PFSK-1 (cell line): Measurements from ENCODE around the gene NTN1.

Experiments used
- FOXP2 ChIP-seq: optimal IDR thresholded peaks from 2 replicates; pipeline ENCODE3; 2011; ENCODE audit warnings: borderline replicate concordance, control low read depth, inconsistent platforms; ENCODE audit not compliant: insufficient read depth; ENCODE audit errors: extremely low read length, extremely low read depth
- POLR2AphosphoS5 ChIP-seq: IDR thresholded peaks from 2 replicates; pipeline ENCODE4 v1.6.1; 2012; ENCODE audit warnings: low read depth, mild to moderate bottlenecking, control low read depth, low read length, moderate library complexity
- SIN3A ChIP-seq: IDR thresholded peaks from 2 replicates; pipeline ENCODE4 v1.6.1; 2012; ENCODE audit warnings: mild to moderate bottlenecking, low read length, moderate library complexity, borderline replicate concordance; ENCODE audit not compliant: insufficient read depth
- TAF1 ChIP-seq: IDR thresholded peaks from 2 replicates; pipeline ENCODE4 v1.6.1; 2012; ENCODE audit warnings: low read length, control low read depth, borderline replicate concordance; ENCODE audit not compliant: insufficient read depth
- TF ChIP-seq, protein P1 (sequence below), 2 experiments: IDR thresholded peaks; 2 replicates each; pipeline versions ENCODE4 v1.6.1 to v1.8.0; 2011 to 2012; ENCODE audit warnings: low read depth in 2 of 2, low read length in 2 of 2, control low read depth in 1 of 2, inconsistent platforms in 1 of 2, mild to moderate bottlenecking in 1 of 2, moderate library complexity in 1 of 2; ENCODE audit not compliant: insufficient read depth in 1 of 2

Gene NTN1

DNA sequence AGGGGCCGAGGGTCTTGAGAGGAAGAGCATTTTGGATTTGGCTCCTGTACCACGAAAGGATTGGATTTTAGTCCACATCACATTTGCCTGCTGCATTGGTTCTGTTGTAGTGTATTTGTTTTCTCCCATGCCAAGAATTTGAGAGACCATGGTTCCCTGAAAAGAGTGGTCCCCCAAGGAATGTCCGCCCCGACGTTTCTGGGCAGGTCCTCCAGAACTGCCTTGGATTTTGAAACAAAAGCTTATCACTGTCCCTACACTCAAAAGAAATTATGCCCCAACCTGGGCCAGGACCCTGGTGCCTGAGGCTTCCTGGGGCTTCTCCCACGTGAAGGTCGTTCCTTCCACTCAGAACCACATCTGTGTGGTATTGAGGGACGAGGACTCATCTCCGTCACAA is 10.8 kb downstream of the NTN1 start:
- no peak for TF ChIP-seq POLR2AphosphoS5
- TF ChIP-seq SIN3A: no peak

DNA sequence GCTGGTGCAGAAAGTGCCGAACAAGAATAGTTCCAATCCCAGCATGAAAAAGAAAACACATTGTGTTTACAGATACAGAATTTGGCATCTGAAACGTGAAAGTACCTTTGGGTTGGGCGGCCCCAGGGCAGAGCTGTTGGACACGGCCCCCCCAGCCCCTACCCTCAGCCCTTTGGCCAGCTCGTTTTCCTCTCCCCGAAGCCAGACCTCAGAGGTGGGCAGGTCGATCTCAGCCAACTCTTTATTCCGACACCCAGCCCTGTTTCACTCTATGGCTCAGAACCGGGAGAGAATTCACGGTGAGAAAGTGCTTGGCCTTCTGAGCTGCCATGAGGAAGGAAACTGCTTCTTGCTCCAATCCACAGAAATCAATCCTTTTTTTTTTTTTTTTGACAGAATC is 11.3 kb downstream of the NTN1 start:
- TF ChIP-seq TAF1: no peak
- no peak for TF ChIP-seq POLR2AphosphoS5
- no peak for TF ChIP-seq SIN3A
- no peak for TF ChIP-seq FOXP2
- TF ChIP-seq, protein P1, sequence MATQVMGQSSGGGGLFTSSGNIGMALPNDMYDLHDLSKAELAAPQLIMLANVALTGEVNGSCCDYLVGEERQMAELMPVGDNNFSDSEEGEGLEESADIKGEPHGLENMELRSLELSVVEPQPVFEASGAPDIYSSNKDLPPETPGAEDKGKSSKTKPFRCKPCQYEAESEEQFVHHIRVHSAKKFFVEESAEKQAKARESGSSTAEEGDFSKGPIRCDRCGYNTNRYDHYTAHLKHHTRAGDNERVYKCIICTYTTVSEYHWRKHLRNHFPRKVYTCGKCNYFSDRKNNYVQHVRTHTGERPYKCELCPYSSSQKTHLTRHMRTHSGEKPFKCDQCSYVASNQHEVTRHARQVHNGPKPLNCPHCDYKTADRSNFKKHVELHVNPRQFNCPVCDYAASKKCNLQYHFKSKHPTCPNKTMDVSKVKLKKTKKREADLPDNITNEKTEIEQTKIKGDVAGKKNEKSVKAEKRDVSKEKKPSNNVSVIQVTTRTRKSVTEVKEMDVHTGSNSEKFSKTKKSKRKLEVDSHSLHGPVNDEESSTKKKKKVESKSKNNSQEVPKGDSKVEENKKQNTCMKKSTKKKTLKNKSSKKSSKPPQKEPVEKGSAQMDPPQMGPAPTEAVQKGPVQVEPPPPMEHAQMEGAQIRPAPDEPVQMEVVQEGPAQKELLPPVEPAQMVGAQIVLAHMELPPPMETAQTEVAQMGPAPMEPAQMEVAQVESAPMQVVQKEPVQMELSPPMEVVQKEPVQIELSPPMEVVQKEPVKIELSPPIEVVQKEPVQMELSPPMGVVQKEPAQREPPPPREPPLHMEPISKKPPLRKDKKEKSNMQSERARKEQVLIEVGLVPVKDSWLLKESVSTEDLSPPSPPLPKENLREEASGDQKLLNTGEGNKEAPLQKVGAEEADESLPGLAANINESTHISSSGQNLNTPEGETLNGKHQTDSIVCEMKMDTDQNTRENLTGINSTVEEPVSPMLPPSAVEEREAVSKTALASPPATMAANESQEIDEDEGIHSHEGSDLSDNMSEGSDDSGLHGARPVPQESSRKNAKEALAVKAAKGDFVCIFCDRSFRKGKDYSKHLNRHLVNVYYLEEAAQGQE (IDR thresholded peaks at IDR 0.05; ENCODE audit: insufficient read depth in 1 of 2, low read depth in 2 of 2, low read length in 2 of 2): no peak

DNA sequence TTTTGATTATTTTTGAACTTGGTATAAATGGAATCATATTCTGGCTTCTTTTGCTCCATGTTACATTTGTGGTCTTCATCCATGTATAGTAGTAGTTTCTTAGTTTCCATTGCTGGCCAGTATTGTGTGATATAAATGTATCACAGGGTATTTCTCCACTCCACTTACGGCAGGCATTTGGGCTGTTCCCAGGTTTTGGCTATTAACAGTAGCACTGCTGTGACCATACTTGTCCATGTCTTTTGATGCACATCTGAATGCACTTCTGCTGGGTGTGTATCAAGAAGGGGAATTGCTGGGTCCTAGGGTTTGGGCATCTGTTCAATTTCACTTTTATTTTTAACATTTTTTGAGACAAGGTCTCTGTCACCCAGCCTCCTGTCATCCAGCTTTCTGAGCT is 13.9 kb downstream of the NTN1 start:
- no peak for TF ChIP-seq FOXP2
- TF ChIP-seq SIN3A: no peak
- TF ChIP-seq POLR2AphosphoS5: no peak
- TF ChIP-seq, protein P1 (IDR thresholded peaks at IDR 0.05; ENCODE audit: insufficient read depth in 1 of 2, low read depth in 2 of 2, low read length in 2 of 2): no peak
- no peak for TF ChIP-seq TAF1

DNA sequence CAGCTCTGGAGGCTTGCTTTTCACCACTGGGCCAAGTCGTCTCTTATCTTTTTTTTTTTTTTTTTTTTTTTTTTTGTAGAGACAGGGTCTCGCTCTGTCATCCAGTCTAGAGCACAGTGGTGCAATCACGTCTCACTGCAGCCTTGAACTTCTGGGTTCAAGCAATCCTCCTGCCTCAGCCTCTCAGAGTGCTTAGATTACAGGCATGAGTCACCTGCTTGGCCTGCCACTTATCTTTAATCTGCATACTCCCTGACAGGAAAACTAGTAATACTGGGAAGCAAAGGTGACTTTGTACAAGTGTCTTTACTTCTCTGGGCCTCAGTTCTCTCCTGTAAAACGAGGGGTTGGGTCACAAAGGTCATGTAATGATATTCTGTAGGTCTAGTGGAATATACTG is 15.0 kb downstream of the NTN1 start:
- TF ChIP-seq, protein P1 (IDR thresholded peaks at IDR 0.05; ENCODE audit: insufficient read depth in 1 of 2, low read depth in 2 of 2, low read length in 2 of 2): no peak
- no peak for TF ChIP-seq SIN3A
- TF ChIP-seq POLR2AphosphoS5: no peak
- no peak for TF ChIP-seq FOXP2
- TF ChIP-seq TAF1: no peak

DNA sequence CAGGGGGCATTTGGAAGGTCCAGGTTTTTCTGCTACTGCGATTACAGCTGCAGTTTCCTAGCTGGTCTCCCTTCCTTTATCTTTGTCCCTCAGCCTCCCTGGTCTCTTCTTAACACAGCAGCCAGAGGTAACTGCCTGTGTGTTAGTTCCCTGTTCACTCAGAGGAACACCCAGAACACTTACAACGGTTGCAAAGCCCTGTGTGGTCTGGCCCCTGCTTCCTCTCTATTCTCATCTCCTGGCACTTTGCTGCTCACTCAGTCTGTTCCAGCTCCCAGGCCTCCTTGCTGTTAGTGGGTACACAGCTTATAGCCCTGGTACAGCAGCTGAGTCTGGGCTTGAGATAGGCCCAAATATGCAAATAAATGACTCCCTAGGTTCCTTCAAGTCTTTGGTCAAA is 16.4 kb downstream of the NTN1 start:
- TF ChIP-seq FOXP2 (no peak), POLR2AphosphoS5 (no peak), SIN3A (no peak)

DNA sequence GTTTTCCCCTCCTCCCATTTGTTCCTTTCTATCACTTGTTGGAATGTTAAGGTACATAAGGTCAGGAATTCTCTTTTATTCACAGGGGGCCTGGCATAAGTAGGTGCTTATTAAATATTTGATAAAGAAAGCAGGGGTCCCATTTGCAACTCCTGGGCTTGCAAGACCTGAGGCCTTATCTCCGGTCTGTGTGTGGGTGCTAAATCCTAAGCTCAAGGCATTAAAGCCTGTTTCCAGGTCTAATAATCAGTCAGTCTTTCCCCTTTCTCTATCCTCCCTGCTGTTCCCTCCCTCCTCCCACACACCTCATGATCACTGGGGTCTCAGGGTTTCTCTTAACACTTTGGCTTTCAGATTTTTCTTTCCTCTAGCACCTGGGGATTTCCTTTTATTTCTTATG is 17.1 kb downstream of the NTN1 start:
- TF ChIP-seq POLR2AphosphoS5 (no peak), TAF1 (no peak), FOXP2 (no peak), SIN3A (no peak)
- TF ChIP-seq, protein P1 (IDR thresholded peaks at IDR 0.05; ENCODE audit: insufficient read depth in 1 of 2, low read depth in 2 of 2, low read length in 2 of 2): no peak
